Measurements from ENCODE around the gene USP54. TPM values are rescaled to one million over a fixed set of nuclear protein-coding genes. Genes with fewer than 3 reads are reported as not detected.
A peak's percentile ranks its signal among the peaks of the same experiment; 100 is the strongest.

The USP54 gene
- total RNA-seq, 4 donors from 2014 or later = 41.0 to 65.1 (median 50.5) TPM

GRCh38 chr10:73534857-73535256, 56.3 kb downstream of the USP54 start:
- H3K36me3 ChIP-seq = peaks cover 0 to 34% (median 0%) of the 10 kb centered on the region in 3 donors
- no peak for TF ChIP-seq POLR2A (IDR thresholded peaks at IDR 0.05)
- TF ChIP-seq CTCF (IDR thresholded peaks at IDR 0.05) = no peak
- H3K4me3 ChIP-seq = no peak overlapping the region
- H3K27ac ChIP-seq = no peak overlapping the region
- no peaks in the 10 kb centered on the region for H3K27me3 ChIP-seq
- H3K4me1 ChIP-seq = no peaks in the 10 kb centered on the region
- H3K9me3 ChIP-seq = no peaks in the 10 kb centered on the region
- DNase-seq = no peak

- H3K36me3 ChIP-seq = peaks cover 0 to 50% (median 0%) of the 10 kb centered on the region in 3 donors
- no peaks in the 10 kb centered on the region for H3K27me3 ChIP-seq
- H3K4me3 ChIP-seq = no peak overlapping the region
- peak; percentile 35 to 68 (median 56) for DNase-seq
- no peaks in the 10 kb centered on the region for H3K4me1 ChIP-seq
- no peaks in the 10 kb centered on the region for H3K9me3 ChIP-seq
- no peak overlapping the region for H3K27ac ChIP-seq
- TF ChIP-seq CTCF (IDR thresholded peaks at IDR 0.05) (peak; percentile 50 to 97 (median 90)), POLR2A (IDR thresholded peaks at IDR 0.05) (no peak)
Measured at GRCh38 chr10:73529089-73529832, 61.9 kb downstream of the USP54 start.

GRCh38 chr10:73522263-73522662, 68.9 kb downstream of the USP54 start:
- Histone ChIP-seq H3K27me3 (no peaks in the 10 kb centered on the region), H3K27ac (no peak overlapping the region), H3K4me1 (no peaks in the 10 kb centered on the region), H3K4me3 (no peak overlapping the region), H3K36me3 (peaks cover 0 to 90% (median 0%) of the 10 kb centered on the region in 3 donors), H3K9me3 (no peaks in the 10 kb centered on the region)
- TF ChIP-seq CTCF (IDR thresholded peaks at IDR 0.05) (no peak), POLR2A (IDR thresholded peaks at IDR 0.05) (no peak)
- DNase-seq = no peak

- no peak for DNase-seq
- H3K9me3 ChIP-seq = no peaks in the 10 kb centered on the region
- peaks cover 0 to 79% (median 0%) of the 10 kb centered on the region in 3 donors for H3K36me3 ChIP-seq
- no peak overlapping the region for H3K27ac ChIP-seq
- no peaks in the 10 kb centered on the region for H3K27me3 ChIP-seq
- H3K4me3 ChIP-seq = no peak overlapping the region
- H3K4me1 ChIP-seq = no peaks in the 10 kb centered on the region
- TF ChIP-seq POLR2A (IDR thresholded peaks at IDR 0.05) = no peak
- TF ChIP-seq CTCF (IDR thresholded peaks at IDR 0.05) = no peak
Measured at GRCh38 chr10:73519336-73519735, 71.8 kb downstream of the USP54 start.

GRCh38 chr10:73517166-73517888, 73.8 kb downstream of the USP54 start:
- Histone ChIP-seq H3K9me3 (no peaks in the 10 kb centered on the region), H3K27ac (no peak overlapping the region), H3K4me3 (no peak overlapping the region), H3K4me1 (no peaks in the 10 kb centered on the region), H3K36me3 (peaks cover 0 to 76% (median 0%) of the 10 kb centered on the region in 3 donors), H3K27me3 (no peaks in the 10 kb centered on the region)
- DNase-seq = no peak
- TF ChIP-seq POLR2A (IDR thresholded peaks at IDR 0.05) = no peak

GRCh38 chr10:73512207-73512743, 78.9 kb downstream of the USP54 start:
- no peak overlapping the region for H3K27ac ChIP-seq
- TF ChIP-seq CTCF (IDR thresholded peaks at IDR 0.05) (no peak), POLR2A (IDR thresholded peaks at IDR 0.05) (no peak)
- H3K27me3 ChIP-seq = no peaks in the 10 kb centered on the region
- DNase-seq = no peak
- peaks cover 0 to 29% (median 0%) of the 10 kb centered on the region in 3 donors for H3K36me3 ChIP-seq
- H3K4me3 ChIP-seq = no peak overlapping the region
- no peaks in the 10 kb centered on the region for H3K9me3 ChIP-seq
- no peaks in the 10 kb centered on the region for H3K4me1 ChIP-seq

Data from Peyer's patch (tissue), 4 donors.